Esophagus squamous epithelium (tissue), 5 donors: Measurements from ENCODE around the gene HES5. TPM values are rescaled to one million over a fixed set of nuclear protein-coding genes. Genes with fewer than 3 reads are reported as not detected.

Source experiments
- DNase-seq: peaks from one replicate; lab custom pipeline; 2025; lab: John Stamatoyannopoulos, UW
- H3K27ac ChIP-seq, 4 donors: fragments of 200-600 bp; sonication (generic); one replicate each; pipeline ENCODE4 v1.5.1; 2016 to 2019; ENCODE audit warnings: mild to moderate bottlenecking in 1 of 4
- H3K27me3 ChIP-seq, 4 donors: fragments of 200-600 bp; sonication (generic); 1 replicate in 3 of 4; 2 replicates in 1 of 4; pipeline versions ENCODE4 v1.5.1 to v1.6.0; 2017 to 2021; ENCODE audit warnings: antibody characterized with exemption in 1 of 4
- H3K36me3 ChIP-seq, 3 donors: fragments of 200-600 bp; sonication (generic); one replicate each; pipeline ENCODE4 v1.5.1; 2016 to 2019
- H3K4me1 ChIP-seq, 3 donors: fragments of 200-600 bp; sonication (generic); one replicate each; pipeline ENCODE4 v1.5.1; 2017 to 2019
- H3K4me3 ChIP-seq, 4 donors: fragments of 200-600 bp; sonication (generic); 1 replicate in 3 of 4; 2 replicates in 1 of 4; pipeline ENCODE4 v1.5.1; 2016 to 2019; ENCODE audit warnings: mild to moderate bottlenecking in 2 of 4, moderate library complexity in 1 of 4
- H3K9me3 ChIP-seq, 3 donors: fragments of 200-600 bp; sonication (generic); one replicate each; pipeline ENCODE4 v1.5.1; 2016 to 2019
- CTCF ChIP-seq, 6 experiments: fragments of 450-650 bp in 4 of 6; fragments of 200-600 bp in 2 of 6; sonication (generic) in 2 of 6; IDR thresholded peaks; one replicate each; pipeline ENCODE4 v1.5.1; 2016 to 2019; ENCODE audit warnings: antibody characterized with exemption in 6 of 6, mild to moderate bottlenecking in 4 of 6, moderate library complexity in 4 of 6
- POLR2A ChIP-seq, 4 donors: fragments of 450-650 bp; IDR thresholded peaks; one replicate each; pipeline ENCODE4 v1.6.1; 2017; ENCODE audit warnings: antibody characterized with exemption in 4 of 4, mild to moderate bottlenecking in 4 of 4, moderate library complexity in 3 of 4
- WGBS, 2 donors: methylation state at CpG; one replicate each; pipeline ENCODE4 v1.1.5; 2018; 5-methylcytosine and 5-hydroxymethylcytosine counted together
- intact Hi-C: fragments of 100-400 bp; cut with DNase I; formaldehyde crosslinking; loops from one replicate; pipeline ENCODE4 v1.15.0; 2022
- total RNA-seq, 4 donors: library from RNA; depleted of rRNA; stranded (reverse); fragments of >200 nt; gene quantifications; one replicate each; pipeline ENCODE4 v1.1.0, GENCODE V29; 2016
- donor health status: DM: yes; HTN: yes; CAD: no.

Gene HES5
- total RNA-seq, 4 donors from 2014 or later, result 0.35 to 0.76 (median 0.70) TPM; not detected in 1

DNA sequence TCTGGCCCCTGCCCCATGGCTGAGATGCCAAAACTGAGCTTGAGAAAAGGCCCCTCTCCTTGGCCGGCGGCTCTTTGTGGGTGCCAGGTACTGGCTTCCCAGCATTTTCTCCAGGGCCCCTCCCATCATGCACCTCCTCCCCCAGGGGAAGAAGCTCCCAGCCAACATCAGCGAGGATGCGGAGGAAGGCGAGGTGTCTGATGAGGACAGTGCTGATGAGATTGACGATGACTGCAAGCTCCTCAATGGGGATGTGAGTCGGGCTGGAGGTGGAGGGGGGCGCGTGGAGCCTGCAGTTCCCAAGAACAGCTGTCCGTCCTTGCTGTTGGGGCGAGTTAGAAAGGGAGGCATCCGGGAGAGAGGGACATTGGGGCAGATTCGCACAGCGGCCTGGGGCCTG lies 40.4 kb downstream of the HES5 start:
- Histone ChIP-seq H3K9me3 (peaks cover 0 to 13% (median 0%) of the 10 kb centered on the region in 3 donors), H3K4me3 (no peak overlapping the region), H3K27ac (no peak overlapping the region), H3K4me1 (no peaks in the 10 kb centered on the region), H3K27me3 (no peaks in the 10 kb centered on the region), H3K36me3 (peaks cover 0 to 83% (median 0%) of the 10 kb centered on the region in 3 donors)
- intact Hi-C loops, result no loop called here
- WGBS, 2 donors, result 86 to 100% methylated on average over 1 to 8 of the region's 14 CpGs
- DNase-seq, result no peak
- TF ChIP-seq CTCF (IDR thresholded peaks at IDR 0.05) (no peak), POLR2A (IDR thresholded peaks at IDR 0.05) (no peak)

DNA sequence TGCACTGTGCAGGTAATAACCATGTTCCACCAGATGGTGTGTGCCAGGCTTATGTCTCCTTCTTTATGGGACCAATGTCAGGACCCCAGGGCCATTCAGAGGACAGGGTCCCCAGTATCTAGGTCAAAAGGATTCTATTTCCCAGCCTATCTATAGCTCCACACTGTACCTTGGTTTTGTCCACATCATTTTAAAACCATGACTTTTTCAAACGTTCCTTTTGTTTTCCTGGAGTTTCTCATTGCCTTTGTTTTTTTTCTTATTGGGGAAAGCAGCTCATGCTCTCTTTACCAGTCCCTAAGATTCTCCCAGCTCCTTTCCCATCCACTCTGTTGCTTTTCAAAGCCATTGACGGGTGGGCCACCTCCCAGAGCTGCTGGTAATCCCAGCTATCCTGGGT lies 41.4 kb downstream of the HES5 start:
- H3K4me1 ChIP-seq, result no peaks in the 10 kb centered on the region
- TF ChIP-seq POLR2A (IDR thresholded peaks at IDR 0.05) (no peak), CTCF (IDR thresholded peaks at IDR 0.05) (no peak)
- no peak overlapping the region for H3K4me3 ChIP-seq
- H3K27ac ChIP-seq, result no peak overlapping the region
- intact Hi-C loops, result no loop called here
- no peaks in the 10 kb centered on the region for H3K27me3 ChIP-seq
- DNase-seq, result no peak
- H3K9me3 ChIP-seq, result peaks cover 0 to 13% (median 0%) of the 10 kb centered on the region in 3 donors
- H3K36me3 ChIP-seq, result peaks cover 0 to 89% (median 0%) of the 10 kb centered on the region in 3 donors
- 94 to 98% methylated on average over 2 of the region's 2 CpGs for WGBS, 2 donors

DNA sequence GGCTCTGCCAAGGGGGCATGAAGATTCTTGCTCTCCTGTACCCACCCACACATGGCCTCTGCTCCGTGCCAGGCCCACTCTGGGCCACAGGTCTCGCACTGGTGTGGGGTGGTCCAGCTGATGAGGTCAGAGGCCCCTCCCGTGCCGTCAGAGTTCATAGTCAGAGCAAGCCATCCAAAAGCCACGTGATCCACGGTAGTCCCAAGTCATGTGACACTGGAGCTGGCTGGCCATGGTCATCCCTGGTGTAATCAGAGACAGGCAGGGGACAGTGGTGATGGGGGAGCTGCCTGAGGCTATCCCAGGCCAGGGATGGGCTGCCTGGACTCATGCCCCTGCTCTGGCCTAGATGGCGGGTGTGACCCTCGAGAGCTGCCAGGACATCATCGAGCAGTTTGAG lies 43.5 kb downstream of the HES5 start:
- H3K27me3 ChIP-seq, result no peaks in the 10 kb centered on the region
- TF ChIP-seq CTCF (IDR thresholded peaks at IDR 0.05) (no peak), POLR2A (IDR thresholded peaks at IDR 0.05) (no peak)
- 100% methylated on average over 1 to 3 of the region's 9 CpGs for WGBS, 2 donors
- no peak overlapping the region for H3K4me3 ChIP-seq
- H3K4me1 ChIP-seq, result peaks cover 0 to 9% (median 2%) of the 10 kb centered on the region in 3 donors
- peaks cover 0 to 76% (median 0%) of the 10 kb centered on the region in 3 donors for H3K36me3 ChIP-seq
- H3K9me3 ChIP-seq, result peaks cover 0 to 13% (median 0%) of the 10 kb centered on the region in 3 donors
- intact Hi-C loops, result no loop called here
- no peak overlapping the region for H3K27ac ChIP-seq
- no peak for DNase-seq

GRCh38 chr1:2486041-2486440 lies 44.0 kb downstream of the HES5 start:
- Histone ChIP-seq H3K27me3 (no peaks in the 10 kb centered on the region), H3K4me3 (no peak overlapping the region), H3K36me3 (peaks cover 0 to 70% (median 0%) of the 10 kb centered on the region in 3 donors), H3K9me3 (peaks cover 0 to 13% (median 0%) of the 10 kb centered on the region in 3 donors), H3K27ac (no peak overlapping the region), H3K4me1 (peaks cover 0 to 15% (median 7%) of the 10 kb centered on the region in 3 donors)
- intact Hi-C loops, result no loop called here
- no peak for DNase-seq
- WGBS, 2 donors, result no CpG with 5 or more reads among the region's 4 CpGs
- TF ChIP-seq POLR2A (IDR thresholded peaks at IDR 0.05) (no peak), CTCF (IDR thresholded peaks at IDR 0.05) (no peak)

- H3K36me3 ChIP-seq, result peaks cover 0 to 50% (median 0%) of the 10 kb centered on the region in 3 donors
- H3K27me3 ChIP-seq, result no peaks in the 10 kb centered on the region
- no peak overlapping the region for H3K4me3 ChIP-seq
- H3K27ac ChIP-seq, result no peak overlapping the region
- DNase-seq, result no peak
- 80% methylated on average over 1 of the region's 16 CpGs; no CpG with 5 or more reads in 1 of the 2 donors for WGBS, 2 donors
- H3K9me3 ChIP-seq, result peaks cover 0 to 13% (median 0%) of the 10 kb centered on the region in 3 donors
- no peak for TF ChIP-seq POLR2A (IDR thresholded peaks at IDR 0.05)
- TF ChIP-seq CTCF (IDR thresholded peaks at IDR 0.05), result no peak
- H3K4me1 ChIP-seq, result peaks cover 11 to 35% (median 21%) of the 10 kb centered on the region in 3 donors
- intact Hi-C loops, result no loop called here
Observed at GRCh38 chr1:2483970-2484369, 46.1 kb downstream of the HES5 start.
